K562 (cell line): ENCODE measurements around the gene WIF1.

Source experiments
- CBFA2T2 ChIP-seq: fragments of 450-650 bp; conservative IDR thresholded peaks from 2 replicates; pipeline ENCODE4 v1.6.1; 2017; ENCODE audit warnings: mild to moderate bottlenecking
- CBFB ChIP-seq: sonication (generic); formaldehyde crosslinking; IDR thresholded peaks from 2 replicates; pipeline ENCODE4 v1.4.0; 2020; ENCODE audit warnings: mild to moderate bottlenecking, missing genetic modification reagents
- CHD2 ChIP-seq: IDR thresholded peaks from 2 replicates; pipeline ENCODE4 v1.6.1; 2011; ENCODE audit warnings: low read depth, low read length
- TRIM28 ChIP-seq: fragments of 450-650 bp; IDR thresholded peaks from 2 replicates; pipeline ENCODE4 v1.6.1; 2017
- ZNF174 ChIP-seq: fragments of 250-450 bp; sonication (Bioruptor Pico); IDR thresholded peaks from 2 replicates; pipeline ENCODE4 v1.4.0; 2020; ENCODE audit warnings: mild to moderate bottlenecking
- TF ChIP-seq, protein P1 (sequence below), 2 experiments: fragments of 450-650 bp; formaldehyde crosslinking in 1 of 2; IDR thresholded peaks; 2 replicates each; pipeline versions ENCODE4 v1.4.0 to v1.6.1; 2014 to 2020; ENCODE audit warnings: mild to moderate bottlenecking in 2 of 2, borderline replicate concordance in 1 of 2, low read depth in 1 of 2
- TF ChIP-seq, protein P2 (sequence below): fragments of 450-650 bp; conservative IDR thresholded peaks from 2 replicates; pipeline ENCODE4 v1.6.1; 2016; ENCODE audit warnings: missing genetic modification characterization, low read depth, mild to moderate bottlenecking, missing compliant biosample characterization, moderate library complexity

DNA sequence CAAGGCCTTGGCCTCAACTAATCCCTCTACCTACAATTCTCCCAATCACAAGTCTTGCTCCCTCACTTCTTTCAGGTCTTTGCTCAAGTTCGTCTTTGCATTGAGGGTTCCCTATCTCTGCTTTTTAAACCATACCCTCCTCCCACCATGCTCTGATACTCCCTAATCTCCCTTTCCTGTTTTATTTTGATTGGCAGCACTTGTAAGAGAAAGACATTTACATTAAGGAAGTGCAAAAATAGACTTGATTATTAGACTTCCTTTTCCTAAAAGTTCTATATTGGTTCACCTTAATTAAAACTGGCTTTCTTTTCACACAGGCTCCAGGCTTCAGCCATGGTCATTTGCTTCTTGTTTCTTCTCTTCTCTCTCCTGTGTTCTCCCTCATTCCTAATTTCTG is 18.3 kb upstream of the WIF1 start:
- TF ChIP-seq CHD2 (no peak), ZNF174 (CRISPR knock-in tag) (no peak), CBFB (CRISPR knock-in tag) (no peak), TRIM28 (no peak), CBFA2T2 (no peak)
- TF ChIP-seq, protein P1, sequence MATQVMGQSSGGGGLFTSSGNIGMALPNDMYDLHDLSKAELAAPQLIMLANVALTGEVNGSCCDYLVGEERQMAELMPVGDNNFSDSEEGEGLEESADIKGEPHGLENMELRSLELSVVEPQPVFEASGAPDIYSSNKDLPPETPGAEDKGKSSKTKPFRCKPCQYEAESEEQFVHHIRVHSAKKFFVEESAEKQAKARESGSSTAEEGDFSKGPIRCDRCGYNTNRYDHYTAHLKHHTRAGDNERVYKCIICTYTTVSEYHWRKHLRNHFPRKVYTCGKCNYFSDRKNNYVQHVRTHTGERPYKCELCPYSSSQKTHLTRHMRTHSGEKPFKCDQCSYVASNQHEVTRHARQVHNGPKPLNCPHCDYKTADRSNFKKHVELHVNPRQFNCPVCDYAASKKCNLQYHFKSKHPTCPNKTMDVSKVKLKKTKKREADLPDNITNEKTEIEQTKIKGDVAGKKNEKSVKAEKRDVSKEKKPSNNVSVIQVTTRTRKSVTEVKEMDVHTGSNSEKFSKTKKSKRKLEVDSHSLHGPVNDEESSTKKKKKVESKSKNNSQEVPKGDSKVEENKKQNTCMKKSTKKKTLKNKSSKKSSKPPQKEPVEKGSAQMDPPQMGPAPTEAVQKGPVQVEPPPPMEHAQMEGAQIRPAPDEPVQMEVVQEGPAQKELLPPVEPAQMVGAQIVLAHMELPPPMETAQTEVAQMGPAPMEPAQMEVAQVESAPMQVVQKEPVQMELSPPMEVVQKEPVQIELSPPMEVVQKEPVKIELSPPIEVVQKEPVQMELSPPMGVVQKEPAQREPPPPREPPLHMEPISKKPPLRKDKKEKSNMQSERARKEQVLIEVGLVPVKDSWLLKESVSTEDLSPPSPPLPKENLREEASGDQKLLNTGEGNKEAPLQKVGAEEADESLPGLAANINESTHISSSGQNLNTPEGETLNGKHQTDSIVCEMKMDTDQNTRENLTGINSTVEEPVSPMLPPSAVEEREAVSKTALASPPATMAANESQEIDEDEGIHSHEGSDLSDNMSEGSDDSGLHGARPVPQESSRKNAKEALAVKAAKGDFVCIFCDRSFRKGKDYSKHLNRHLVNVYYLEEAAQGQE (IDR thresholded peaks at IDR 0.05; ENCODE audit: borderline replicate concordance), result no peak
- TF ChIP-seq, protein P1 (CRISPR knock-in tag; IDR thresholded peaks at IDR 0.05; ENCODE audit: low read depth), result no peak
- TF ChIP-seq, protein P2, sequence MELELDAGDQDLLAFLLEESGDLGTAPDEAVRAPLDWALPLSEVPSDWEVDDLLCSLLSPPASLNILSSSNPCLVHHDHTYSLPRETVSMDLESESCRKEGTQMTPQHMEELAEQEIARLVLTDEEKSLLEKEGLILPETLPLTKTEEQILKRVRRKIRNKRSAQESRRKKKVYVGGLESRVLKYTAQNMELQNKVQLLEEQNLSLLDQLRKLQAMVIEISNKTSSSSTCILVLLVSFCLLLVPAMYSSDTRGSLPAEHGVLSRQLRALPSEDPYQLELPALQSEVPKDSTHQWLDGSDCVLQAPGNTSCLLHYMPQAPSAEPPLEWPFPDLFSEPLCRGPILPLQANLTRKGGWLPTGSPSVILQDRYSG (tag), result no peak
